ENCODE data around the gene VOPP1. TPM values are rescaled to one million over a fixed set of nuclear protein-coding genes. Genes with fewer than 3 reads are reported as not detected.

Gene VOPP1
- total RNA-seq, 1 experiment from 2014 or later: 30.3 TPM

DNA sequence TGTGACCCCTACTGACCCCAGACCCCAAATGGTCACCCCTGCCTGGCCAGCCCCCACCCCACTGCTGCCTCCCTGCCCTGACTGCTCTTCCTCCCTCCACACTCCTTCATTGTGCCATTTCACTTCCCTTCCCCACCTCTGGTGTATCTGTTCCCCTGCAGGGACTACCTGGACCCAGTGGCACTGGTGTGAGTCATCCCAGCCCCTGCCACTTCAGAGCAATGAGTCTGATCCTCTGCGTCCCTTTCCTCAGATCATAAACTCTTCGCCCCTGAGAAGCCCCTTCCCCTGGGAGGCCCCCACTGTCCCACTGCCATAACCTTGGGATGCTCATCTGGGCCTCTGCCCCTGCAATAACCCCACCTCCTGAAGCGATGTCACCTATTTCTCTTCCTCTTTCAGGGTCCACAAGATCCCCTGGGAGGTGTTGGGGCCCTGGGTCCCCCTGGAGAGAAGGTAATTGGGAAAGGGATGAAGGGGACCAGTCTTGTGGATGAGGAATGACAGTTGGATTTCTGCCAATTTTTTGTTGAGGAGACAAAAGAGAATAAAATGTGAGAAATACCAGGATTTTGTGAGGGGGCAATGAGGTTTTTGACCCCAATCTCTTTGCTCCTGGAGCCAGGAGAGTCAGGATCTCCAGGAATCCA, 19.1 kb upstream of the VOPP1 start:
- ChIA-PET RAD21 (ENCODE audit: low non-redundant PET in 1 of 2, low total read pairs in 2 of 2, uncharacterized antibody in 2 of 2, unreplicated experiment in 2 of 2) (no interaction called here), CTCF (no interaction called here), POLR2A (no interaction called here)
- DNase-seq (ENCODE audit: low read depth, low spot score) (no peak), ATAC-seq (no peak)
- TF ChIP-seq SP1 (IDR thresholded peaks at IDR 0.05; ENCODE audit: low read depth) (no peak), POLR2A (IDR thresholded peaks at IDR 0.05; ENCODE audit: borderline replicate concordance, extremely low read depth, insufficient read depth, insufficient read length) (no peak), SIN3A (IDR thresholded peaks at IDR 0.05; ENCODE audit: low read depth) (no peak), FOSL1 (IDR thresholded peaks at IDR 0.05; ENCODE audit: low read depth) (no peak), ZFX (IDR thresholded peaks at IDR 0.05) (no peak), ELF1 (IDR thresholded peaks at IDR 0.05; ENCODE audit: borderline replicate concordance, low read depth) (no peak)
- TF ChIP-seq, protein P1, sequence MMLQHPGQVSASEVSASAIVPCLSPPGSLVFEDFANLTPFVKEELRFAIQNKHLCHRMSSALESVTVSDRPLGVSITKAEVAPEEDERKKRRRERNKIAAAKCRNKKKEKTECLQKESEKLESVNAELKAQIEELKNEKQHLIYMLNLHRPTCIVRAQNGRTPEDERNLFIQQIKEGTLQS (IDR thresholded peaks at IDR 0.05): no peak
- TF ChIP-seq, protein P2, sequence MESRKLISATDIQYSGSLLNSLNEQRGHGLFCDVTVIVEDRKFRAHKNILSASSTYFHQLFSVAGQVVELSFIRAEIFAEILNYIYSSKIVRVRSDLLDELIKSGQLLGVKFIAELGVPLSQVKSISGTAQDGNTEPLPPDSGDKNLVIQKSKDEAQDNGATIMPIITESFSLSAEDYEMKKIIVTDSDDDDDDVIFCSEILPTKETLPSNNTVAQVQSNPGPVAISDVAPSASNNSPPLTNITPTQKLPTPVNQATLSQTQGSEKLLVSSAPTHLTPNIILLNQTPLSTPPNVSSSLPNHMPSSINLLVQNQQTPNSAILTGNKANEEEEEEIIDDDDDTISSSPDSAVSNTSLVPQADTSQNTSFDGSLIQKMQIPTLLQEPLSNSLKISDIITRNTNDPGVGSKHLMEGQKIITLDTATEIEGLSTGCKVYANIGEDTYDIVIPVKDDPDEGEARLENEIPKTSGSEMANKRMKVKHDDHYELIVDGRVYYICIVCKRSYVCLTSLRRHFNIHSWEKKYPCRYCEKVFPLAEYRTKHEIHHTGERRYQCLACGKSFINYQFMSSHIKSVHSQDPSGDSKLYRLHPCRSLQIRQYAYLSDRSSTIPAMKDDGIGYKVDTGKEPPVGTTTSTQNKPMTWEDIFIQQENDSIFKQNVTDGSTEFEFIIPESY (IDR thresholded peaks at IDR 0.05; ENCODE audit: extremely low read depth, insufficient replicate concordance, low read length): no peak
- H3K36me3 ChIP-seq (ENCODE audit: control insufficient read depth in 1 of 2, insufficient read depth in 2 of 2, low read length in 2 of 2): no peaks in the 10 kb centered on the region
- no peak overlapping the region for H2AFZ ChIP-seq (ENCODE audit: low read depth, low read length, poor library complexity, severe bottlenecking)
- no peaks in the 10 kb centered on the region for H3K79me2 ChIP-seq (ENCODE audit: insufficient read depth, low read length)
- BruUV-seq (replicated peaks): no TSS peak
- no peak overlapping the region for H3K27ac ChIP-seq (ENCODE audit: low read depth, low read length)
- H3K4me2 ChIP-seq (ENCODE audit: low read length): no peak overlapping the region
- H3K4me1 ChIP-seq (ENCODE audit: control insufficient read depth in 1 of 2, insufficient read depth in 2 of 2, low read length in 2 of 2): peaks cover 5 to 14% of the 10 kb centered on the region in 2 experiments
- H3K27me3 ChIP-seq (ENCODE audit: insufficient read depth, low read length): no peaks in the 10 kb centered on the region
- no peak overlapping the region for H3K9ac ChIP-seq (ENCODE audit: low read length)
- no peaks in the 10 kb centered on the region; the same call in 1 of the 2 replicates for H3K9me2 ChIP-seq (ENCODE audit: insufficient read depth)
- intact Hi-C loops (cut with micrococcal nuclease): no loop called here
- H3K4me3 ChIP-seq (replicated peaks in 1 of 2; ENCODE audit: low read depth in 1 of 2, low read length in 2 of 2): no peak overlapping the region
- H4K20me1 ChIP-seq (ENCODE audit: insufficient read depth): no peaks in the 10 kb centered on the region
- H3K9me3 ChIP-seq (ENCODE audit: control insufficient read depth in 1 of 2, insufficient read depth in 1 of 2, low read depth in 1 of 2, low read length in 2 of 2): no peaks in the 10 kb centered on the region

Data from HCT116 (cell line).